Glutamatergic neuron (in vitro differentiated cells): ENCODE measurements around the gene INHBA. TPM values are rescaled to one million over a fixed set of nuclear protein-coding genes. Genes with fewer than 3 reads are reported as not detected.

Experiments
- DNase-seq: peaks from one replicate; pipeline ENCODE4 v3.0.0; 2022
- H3K27ac Mint-ChIP-seq: one replicate; pipeline ENCODE4 v1.8.0; 2020; ENCODE audit warnings: mild to moderate bottlenecking, mixed read lengths, inconsistent platforms; ENCODE audit not compliant: unreplicated experiment
- H3K27me3 Mint-ChIP-seq: one replicate; pipeline ENCODE4 v1.8.0; 2020; ENCODE audit warnings: mild to moderate bottlenecking, moderate library complexity, mixed read lengths, inconsistent platforms; ENCODE audit not compliant: unreplicated experiment
- H3K36me3 Mint-ChIP-seq: one replicate; pipeline ENCODE4 v1.8.0; 2020; ENCODE audit warnings: mild to moderate bottlenecking, mixed read lengths, inconsistent platforms; ENCODE audit not compliant: unreplicated experiment
- H3K4me1 Mint-ChIP-seq: one replicate; pipeline ENCODE4 v1.8.0; 2020; ENCODE audit warnings: mild to moderate bottlenecking, low read depth, mixed read lengths, inconsistent platforms; ENCODE audit not compliant: unreplicated experiment
- H3K4me3 Mint-ChIP-seq: one replicate; pipeline ENCODE4 v1.8.0; 2020; ENCODE audit warnings: mild to moderate bottlenecking, mixed read lengths, inconsistent platforms; ENCODE audit not compliant: unreplicated experiment
- H3K9me3 Mint-ChIP-seq: one replicate; pipeline ENCODE4 v1.8.0; 2020; ENCODE audit warnings: mild to moderate bottlenecking, moderate library complexity, mixed read lengths, inconsistent platforms; ENCODE audit not compliant: unreplicated experiment
- CTCF ChIP-seq: fragments of 200-600 bp; sonication (generic); IDR thresholded peaks from one replicate; pipeline ENCODE4 v1.5.0; 2021; ENCODE audit not compliant: partially characterized antibody, unreplicated experiment
- total RNA-seq: library from RNA; stranded (reverse); fragmentation: NEBNext Ultra II Directional; extraction: Animal tissue kit (Norgen Biotek cat#: 25700); gene quantifications from one replicate; pipeline ENCODE4 v1.2.1, GENCODE V29; 2021; ENCODE audit not compliant: unreplicated experiment

The INHBA gene
- total RNA-seq, 1 donor from 2014 or later = not detected

- H3K36me3 Mint-ChIP-seq = no peaks in the 10 kb centered on the region
- no peak overlapping the region for H3K27ac Mint-ChIP-seq
- DNase-seq = no peak
- no peak for TF ChIP-seq CTCF
- peaks cover 2% of the 10 kb centered on the region for H3K9me3 Mint-ChIP-seq
- peaks cover 1% of the 10 kb centered on the region for H3K27me3 Mint-ChIP-seq
- H3K4me1 Mint-ChIP-seq = no peaks in the 10 kb centered on the region
- no peak overlapping the region for H3K4me3 Mint-ChIP-seq
These were observed 61.2 kb downstream of the INHBA start for GRCh38 chr7:41641665-41642014.

GRCh38 chr7:41641011-41641664 is 61.8 kb downstream of the INHBA start:
- Mint-ChIP-seq H3K4me1 (no peaks in the 10 kb centered on the region), H3K36me3 (no peaks in the 10 kb centered on the region), H3K27ac (no peak overlapping the region), H3K27me3 (peaks cover 1% of the 10 kb centered on the region), H3K4me3 (no peak overlapping the region), H3K9me3 (peaks cover 2% of the 10 kb centered on the region)
- DNase-seq = no peak
- no peak for TF ChIP-seq CTCF

GRCh38 chr7:41640487-41640886 is 62.4 kb downstream of the INHBA start:
- H3K4me1 Mint-ChIP-seq = no peaks in the 10 kb centered on the region
- peaks cover 1% of the 10 kb centered on the region for H3K27me3 Mint-ChIP-seq
- H3K4me3 Mint-ChIP-seq = no peak overlapping the region
- TF ChIP-seq CTCF = no peak
- no peaks in the 10 kb centered on the region for H3K9me3 Mint-ChIP-seq
- no peak overlapping the region for H3K27ac Mint-ChIP-seq
- no peak for DNase-seq
- no peaks in the 10 kb centered on the region for H3K36me3 Mint-ChIP-seq

GRCh38 chr7:41637049-41637448 is 65.8 kb downstream of the INHBA start:
- Mint-ChIP-seq H3K36me3 (no peaks in the 10 kb centered on the region), H3K27ac (no peak overlapping the region), H3K27me3 (peaks cover 1% of the 10 kb centered on the region), H3K4me1 (no peaks in the 10 kb centered on the region), H3K4me3 (no peak overlapping the region), H3K9me3 (no peaks in the 10 kb centered on the region)
- no peak for DNase-seq
- no peak for TF ChIP-seq CTCF
